Esophagus muscularis mucosa (tissue), 3 donors: Measurements from ENCODE around the gene SRRT.

Experiments
- CTCF ChIP-seq, 3 experiments: fragments of 200-600 bp in 2 of 3; fragments of 450-650 bp in 1 of 3; sonication (generic) in 2 of 3; IDR thresholded peaks; one replicate each; pipeline ENCODE4 v1.5.1; 2017 to 2019; ENCODE audit warnings: antibody characterized with exemption in 3 of 3, mild to moderate bottlenecking in 2 of 3, moderate library complexity in 1 of 3
- EP300 ChIP-seq: sonication (generic); formaldehyde crosslinking; IDR thresholded peaks from one replicate; pipeline ENCODE4 v1.6.1; 2017; ENCODE audit warnings: antibody characterized with exemption

- TF ChIP-seq CTCF (IDR thresholded peaks at IDR 0.05): peak in 2 of 3 experiments; percentile 7 to 17
- no peak for TF ChIP-seq EP300
Measured at GRCh38 chr7:100827330-100828226, 47.3 kb upstream of the SRRT start, which contains the start of gene EPHB4.
